ENCODE measurements around the gene SERPINA4.

Gene SERPINA4

GRCh38 chr14:94515856-94516255, 45.4 kb upstream of the SERPINA4 start:
- no peak overlapping the region for H3K9ac ChIP-seq (ENCODE audit: low read depth, low read length, poor library complexity, severe bottlenecking)
- H3K4me1 ChIP-seq (ENCODE audit: insufficient read depth, low read length, poor library complexity, severe bottlenecking) = no peaks in the 10 kb centered on the region
- no peaks in the 10 kb centered on the region for H4K20me1 ChIP-seq (ENCODE audit: insufficient read depth, low read length, poor library complexity, severe bottlenecking)
- no peak overlapping the region for H3K4me3 ChIP-seq (ENCODE audit: low read length, poor library complexity, severe bottlenecking)
- no peaks in the 10 kb centered on the region for H3K36me3 ChIP-seq (ENCODE audit: insufficient read depth, low read length)
- H3K4me2 ChIP-seq (ENCODE audit: low read depth, low read length, poor library complexity, severe bottlenecking) = no peak overlapping the region
- no peaks in the 10 kb centered on the region for H3K9me3 ChIP-seq (ENCODE audit: insufficient read depth, low read depth, low read length)
- no peak overlapping the region for H2AFZ ChIP-seq (ENCODE audit: low read length)
- no peaks in the 10 kb centered on the region for H3K27me3 ChIP-seq (ENCODE audit: insufficient read depth, low read length, poor library complexity, severe bottlenecking)
- no peaks in the 10 kb centered on the region for H3K79me2 ChIP-seq (ENCODE audit: insufficient read depth, low read length)
- TF ChIP-seq EZH2phosphoT487 (IDR thresholded peaks at IDR 0.05; ENCODE audit: borderline replicate concordance) = no peak
- no peak for TF ChIP-seq CTCF (conservative IDR thresholded peaks at IDR 0.05; ENCODE audit: low read length)
- no peaks in the 10 kb centered on the region for H3F3A ChIP-seq (ENCODE audit: low read depth)
- no peaks in the 10 kb centered on the region for H3K9me2 ChIP-seq (replicated peaks; ENCODE audit: low read depth, low read length)

GRCh38 chr14:94517248-94517640, 44.0 kb upstream of the SERPINA4 start:
- Histone ChIP-seq H3K79me2 (ENCODE audit: insufficient read depth, low read length) (no peaks in the 10 kb centered on the region), H3K4me3 (ENCODE audit: low read length, poor library complexity, severe bottlenecking) (no peak overlapping the region), H3K36me3 (ENCODE audit: insufficient read depth, low read length) (no peaks in the 10 kb centered on the region), H3K9me2 (replicated peaks; ENCODE audit: low read depth, low read length) (no peaks in the 10 kb centered on the region), H3K4me1 (ENCODE audit: insufficient read depth, low read length, poor library complexity, severe bottlenecking) (no peaks in the 10 kb centered on the region), H3K4me2 (ENCODE audit: low read depth, low read length, poor library complexity, severe bottlenecking) (no peak overlapping the region), H3K27me3 (ENCODE audit: insufficient read depth, low read length, poor library complexity, severe bottlenecking) (no peaks in the 10 kb centered on the region), H3K9me3 (ENCODE audit: insufficient read depth, low read depth, low read length) (no peaks in the 10 kb centered on the region), H2AFZ (ENCODE audit: low read length) (no peak overlapping the region), H3F3A (ENCODE audit: low read depth) (no peaks in the 10 kb centered on the region), H4K20me1 (ENCODE audit: insufficient read depth, low read length, poor library complexity, severe bottlenecking) (no peaks in the 10 kb centered on the region), H3K9ac (ENCODE audit: low read depth, low read length, poor library complexity, severe bottlenecking) (no peak overlapping the region)
- TF ChIP-seq EZH2phosphoT487 (IDR thresholded peaks at IDR 0.05; ENCODE audit: borderline replicate concordance) (no peak), CTCF (conservative IDR thresholded peaks at IDR 0.05; ENCODE audit: low read length) (no peak)

- H3K27me3 ChIP-seq (ENCODE audit: insufficient read depth, low read length, poor library complexity, severe bottlenecking) = no peaks in the 10 kb centered on the region
- H3K9me3 ChIP-seq (ENCODE audit: insufficient read depth, low read depth, low read length) = no peaks in the 10 kb centered on the region
- no peak overlapping the region for H2AFZ ChIP-seq (ENCODE audit: low read length)
- no peak overlapping the region for H3K4me2 ChIP-seq (ENCODE audit: low read depth, low read length, poor library complexity, severe bottlenecking)
- TF ChIP-seq EZH2phosphoT487 (IDR thresholded peaks at IDR 0.05; ENCODE audit: borderline replicate concordance) (no peak), CTCF (conservative IDR thresholded peaks at IDR 0.05; ENCODE audit: low read length) (no peak)
- H3K4me1 ChIP-seq (ENCODE audit: insufficient read depth, low read length, poor library complexity, severe bottlenecking) = no peaks in the 10 kb centered on the region
- no peak overlapping the region for H3K4me3 ChIP-seq (ENCODE audit: low read length, poor library complexity, severe bottlenecking)
- no peaks in the 10 kb centered on the region for H4K20me1 ChIP-seq (ENCODE audit: insufficient read depth, low read length, poor library complexity, severe bottlenecking)
- no peak overlapping the region for H3K9ac ChIP-seq (ENCODE audit: low read depth, low read length, poor library complexity, severe bottlenecking)
- no peaks in the 10 kb centered on the region for H3K79me2 ChIP-seq (ENCODE audit: insufficient read depth, low read length)
- no peaks in the 10 kb centered on the region for H3F3A ChIP-seq (ENCODE audit: low read depth)
- H3K9me2 ChIP-seq (replicated peaks; ENCODE audit: low read depth, low read length) = no peaks in the 10 kb centered on the region
- H3K36me3 ChIP-seq (ENCODE audit: insufficient read depth, low read length) = no peaks in the 10 kb centered on the region
These were observed 43.5 kb upstream of the SERPINA4 start for GRCh38 chr14:94517641-94518257.

Measured in Loucy (cell line).